Epithelial cell of esophagus (primary cell): ENCODE results near the gene NEK8.

ENCODE experiments used
- DNase-seq: peaks from one replicate; pipeline ENCODE4 v3.0.0; 2010; ENCODE audit warnings: low read depth
- H3K4me3 ChIP-seq: 2 replicates; pipeline ENCODE4 v1.5.1; 2011; ENCODE audit warnings: mild to moderate bottlenecking, low read length, control low read depth
- TF ChIP-seq, protein P1 (sequence below): IDR thresholded peaks from 2 replicates; pipeline ENCODE4 v1.5.1; 2011; ENCODE audit warnings: low read depth, mild to moderate bottlenecking, low read length, control low read depth, inconsistent platforms; ENCODE audit not compliant: insufficient read depth; ENCODE audit errors: missing control alignments

NEK8 gene

DNA sequence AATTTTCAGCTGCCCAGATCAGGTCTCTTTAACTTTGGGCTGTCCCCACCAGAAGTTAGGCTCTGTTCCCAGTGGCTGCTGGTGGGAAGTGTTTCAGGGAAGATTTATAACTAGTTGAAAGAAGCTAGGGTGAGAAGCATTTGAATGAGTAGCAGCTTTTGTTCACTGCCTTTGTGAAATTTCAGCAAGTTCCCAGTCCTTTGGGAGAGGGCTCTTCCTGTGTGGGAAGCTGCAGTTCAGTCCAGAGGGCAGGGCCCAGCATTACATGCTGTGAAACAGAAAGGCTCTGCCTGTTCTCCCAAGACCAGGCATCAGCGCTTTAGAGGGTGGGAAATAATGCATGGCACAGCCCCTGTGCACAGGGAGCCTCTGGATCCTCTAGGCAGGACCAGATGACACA, 34.7 kb upstream of the NEK8 start:
- TF ChIP-seq, protein P1, sequence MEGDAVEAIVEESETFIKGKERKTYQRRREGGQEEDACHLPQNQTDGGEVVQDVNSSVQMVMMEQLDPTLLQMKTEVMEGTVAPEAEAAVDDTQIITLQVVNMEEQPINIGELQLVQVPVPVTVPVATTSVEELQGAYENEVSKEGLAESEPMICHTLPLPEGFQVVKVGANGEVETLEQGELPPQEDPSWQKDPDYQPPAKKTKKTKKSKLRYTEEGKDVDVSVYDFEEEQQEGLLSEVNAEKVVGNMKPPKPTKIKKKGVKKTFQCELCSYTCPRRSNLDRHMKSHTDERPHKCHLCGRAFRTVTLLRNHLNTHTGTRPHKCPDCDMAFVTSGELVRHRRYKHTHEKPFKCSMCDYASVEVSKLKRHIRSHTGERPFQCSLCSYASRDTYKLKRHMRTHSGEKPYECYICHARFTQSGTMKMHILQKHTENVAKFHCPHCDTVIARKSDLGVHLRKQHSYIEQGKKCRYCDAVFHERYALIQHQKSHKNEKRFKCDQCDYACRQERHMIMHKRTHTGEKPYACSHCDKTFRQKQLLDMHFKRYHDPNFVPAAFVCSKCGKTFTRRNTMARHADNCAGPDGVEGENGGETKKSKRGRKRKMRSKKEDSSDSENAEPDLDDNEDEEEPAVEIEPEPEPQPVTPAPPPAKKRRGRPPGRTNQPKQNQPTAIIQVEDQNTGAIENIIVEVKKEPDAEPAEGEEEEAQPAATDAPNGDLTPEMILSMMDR = no peak
- no peak for DNase-seq
- no peak overlapping the region for H3K4me3 ChIP-seq

DNA sequence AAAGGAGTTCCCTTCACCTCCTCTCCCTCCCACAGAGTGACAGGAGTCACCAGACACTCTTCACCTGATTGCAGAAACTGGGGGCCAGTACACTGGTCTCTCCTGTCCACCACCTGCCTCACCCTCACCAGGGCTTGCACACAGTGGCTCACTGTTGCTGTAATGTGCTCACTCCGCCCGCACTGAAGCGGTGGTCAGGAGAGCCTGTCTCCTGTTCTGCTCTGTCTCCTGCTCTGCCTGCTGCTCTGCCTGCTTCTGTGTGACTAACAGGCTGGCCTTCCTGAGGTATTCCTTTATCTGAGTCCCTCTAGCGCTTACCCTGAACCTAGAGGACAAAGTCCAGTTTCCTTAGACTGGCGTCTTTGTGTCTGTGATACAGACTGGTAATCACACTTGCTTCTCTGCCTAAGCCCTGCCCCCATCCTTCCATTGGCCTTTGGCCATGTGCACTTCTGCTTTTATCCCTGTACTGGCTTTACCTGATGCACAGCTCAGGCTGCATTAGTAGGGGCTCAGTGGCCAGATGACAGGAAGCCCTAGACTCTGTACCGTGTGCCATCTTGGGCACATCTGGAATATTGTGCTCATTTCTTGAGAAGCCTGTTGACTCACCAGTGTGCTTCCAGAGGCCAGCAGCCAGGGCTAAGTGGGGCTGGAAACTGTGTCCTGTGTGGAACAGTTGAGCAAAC, 30.2 kb upstream of the NEK8 start:
- DNase-seq = no peak
- TF ChIP-seq, protein P1 = no peak
- H3K4me3 ChIP-seq = no peak overlapping the region

DNA sequence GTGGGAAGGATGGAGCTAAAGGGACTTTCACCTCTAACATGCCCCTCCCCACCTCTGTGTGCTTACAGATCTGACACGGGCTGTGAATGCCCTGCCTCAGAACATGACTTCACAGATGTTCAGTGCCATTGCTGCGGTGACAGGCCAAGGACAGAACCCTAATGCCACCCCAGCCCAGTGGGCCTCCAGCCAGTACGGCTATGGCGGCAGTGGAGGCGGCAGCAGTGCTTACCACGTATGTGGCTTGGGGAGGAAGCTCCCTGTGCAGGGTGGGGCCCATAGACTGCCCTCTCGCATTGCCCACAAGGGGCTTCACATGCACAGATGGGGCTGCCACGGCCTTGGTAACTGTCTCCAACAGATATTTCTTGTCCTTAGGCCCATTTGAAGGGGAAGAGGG, 28.3 kb upstream of the NEK8 start:
- no peak overlapping the region for H3K4me3 ChIP-seq
- DNase-seq = no peak
- TF ChIP-seq, protein P1 = no peak

DNA sequence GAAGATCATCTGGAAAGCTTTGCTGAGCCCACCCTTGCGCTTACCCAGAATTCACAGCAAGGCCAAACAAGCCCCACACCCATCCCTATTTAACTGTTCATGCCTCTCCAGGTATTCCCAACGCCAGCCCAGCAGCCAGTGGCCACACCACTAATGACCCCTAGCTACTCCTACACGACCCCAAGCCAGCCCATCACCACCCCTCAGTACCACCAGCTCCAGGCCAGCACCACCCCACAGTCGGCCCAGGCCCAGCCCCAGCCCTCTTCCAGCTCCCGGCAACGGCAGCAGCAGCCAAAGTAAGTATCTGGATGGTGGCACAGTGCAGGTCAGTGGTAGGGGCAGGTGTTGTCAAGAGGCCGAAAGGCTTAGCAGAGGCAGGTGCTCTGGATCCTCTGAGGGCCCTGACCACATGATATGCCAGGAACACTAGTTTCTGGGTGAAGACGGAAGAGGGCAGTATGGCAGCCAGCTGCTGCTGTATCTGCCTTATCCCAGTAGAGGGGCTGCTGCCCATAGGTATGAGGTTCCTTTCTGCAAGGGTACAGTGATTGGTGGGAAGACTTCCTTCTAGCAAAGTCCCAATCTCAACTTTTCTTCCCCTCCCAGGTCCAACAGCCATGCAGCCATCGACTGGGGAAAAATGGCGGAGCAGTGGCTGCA, 27.6 kb upstream of the NEK8 start:
- TF ChIP-seq, protein P1 = no peak
- DNase-seq = no peak
- H3K4me3 ChIP-seq = no peak overlapping the region

DNA sequence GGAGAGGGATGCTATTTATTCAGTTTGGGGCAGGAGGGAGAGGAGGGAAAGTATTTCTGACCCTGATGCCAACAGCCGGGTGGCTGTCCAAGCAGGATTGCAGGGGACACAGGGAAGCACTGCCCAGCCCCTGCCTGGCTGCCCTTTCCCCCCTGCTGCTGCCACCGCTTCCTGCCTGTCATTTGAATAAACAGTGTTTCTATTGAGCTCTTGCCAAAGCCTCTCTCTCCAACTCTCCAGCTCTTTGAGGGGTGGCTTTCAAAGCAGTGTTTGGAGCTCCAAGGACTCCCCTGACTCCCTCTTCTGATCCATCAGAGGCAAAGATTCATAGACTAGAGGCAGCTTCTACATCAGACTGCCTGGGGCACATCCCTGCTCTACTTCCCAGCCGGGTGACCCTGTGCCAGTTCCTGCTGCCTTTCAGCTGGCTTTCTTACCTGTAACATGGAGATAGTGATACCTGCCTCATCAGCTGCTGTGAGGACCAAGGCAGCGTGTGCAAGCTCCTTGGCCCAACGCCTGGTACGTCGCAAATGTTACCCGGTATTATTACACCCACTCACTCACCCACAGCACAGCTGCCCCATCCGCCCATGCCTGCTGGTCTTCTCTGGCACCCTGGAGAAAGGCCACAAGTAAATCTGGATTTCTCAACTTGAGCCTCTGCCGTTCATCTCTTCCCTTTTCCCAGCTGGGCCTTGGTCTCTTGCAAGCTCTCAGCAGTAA, 26.4 kb upstream of the NEK8 start:
- TF ChIP-seq, protein P1 = no peak
- DNase-seq = no peak
- no peak overlapping the region for H3K4me3 ChIP-seq

DNA sequence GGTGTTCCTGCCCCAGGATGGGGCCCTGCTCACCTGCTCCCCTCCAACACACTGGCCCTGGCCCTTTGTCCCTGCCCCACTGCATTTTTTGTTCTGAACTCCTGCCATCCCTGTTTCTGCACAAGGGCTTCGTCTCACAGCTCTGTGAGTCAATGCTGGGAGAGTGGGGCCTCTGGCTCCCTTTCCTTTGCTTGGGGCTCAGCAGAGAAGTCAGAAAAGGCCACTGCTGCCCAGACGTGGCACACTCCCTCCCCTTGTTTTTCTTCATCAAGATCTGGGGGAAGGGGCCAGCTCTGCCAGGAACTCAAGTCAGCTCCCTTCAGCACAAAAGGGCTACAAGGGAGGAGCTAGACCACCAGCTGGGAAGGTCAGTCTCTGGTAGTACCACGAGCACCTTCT, 25.8 kb upstream of the NEK8 start:
- TF ChIP-seq, protein P1 = no peak
- no peak overlapping the region for H3K4me3 ChIP-seq
- no peak for DNase-seq
